Spleen (tissue), 11 donors: ENCODE results near the gene HPS5. TPM values are rescaled to one million over a fixed set of nuclear protein-coding genes. Genes with fewer than 3 reads are reported as not detected.

Source experiments
- DNase-seq: peaks from one replicate; pipeline ENCODE4 v3.0.0-alpha.2; 2020
- H3K27ac ChIP-seq, 8 donors: fragments of 200-600 bp; sonication (generic) in 7 of 8; 1 replicate in 4 of 8; 2 replicates in 4 of 8; pipeline versions ENCODE4 v1.5.0 to v1.8.0; 2016 to 2021; ENCODE audit warnings: inconsistent platforms in 4 of 8, mild to moderate bottlenecking in 4 of 8, moderate library complexity in 1 of 8
- H3K27me3 ChIP-seq, 7 donors: fragments of 200-600 bp; sonication (generic) in 6 of 7; replicated peaks in 1 of 7; 1 replicate in 4 of 7; 2 replicates in 3 of 7; pipeline versions ENCODE4 v1.5.0 to v1.8.0; 2016 to 2021; ENCODE audit warnings: inconsistent platforms in 3 of 7, mild to moderate bottlenecking in 1 of 7
- H3K36me3 ChIP-seq, 6 donors: fragments of 200-600 bp; sonication (generic) in 5 of 6; 1 replicate in 4 of 6; 2 replicates in 2 of 6; pipeline versions ENCODE4 v1.5.0 to v1.8.0; 2016 to 2021; ENCODE audit warnings: inconsistent platforms in 2 of 6
- H3K4me1 ChIP-seq, 6 donors: fragments of 200-600 bp; sonication (generic) in 5 of 6; 1 replicate in 3 of 6; 2 replicates in 3 of 6; pipeline versions ENCODE4 v1.5.0 to v1.8.0; 2016 to 2021; ENCODE audit warnings: inconsistent platforms in 3 of 6
- H3K4me3 ChIP-seq, 8 donors: fragments of 200-600 bp; sonication (generic) in 7 of 8; 1 replicate in 4 of 8; 2 replicates in 4 of 8; pipeline versions ENCODE4 v1.5.0 to v1.8.0; 2016 to 2021; ENCODE audit warnings: inconsistent platforms in 4 of 8, mild to moderate bottlenecking in 4 of 8, moderate library complexity in 2 of 8
- H3K9me3 ChIP-seq, 8 donors: fragments of 200-600 bp; sonication (generic) in 7 of 8; 1 replicate in 4 of 8; 2 replicates in 4 of 8; pipeline versions ENCODE4 v1.5.0 to v1.8.0; 2016 to 2021; ENCODE audit warnings: inconsistent platforms in 4 of 8
- CTCF ChIP-seq, 11 experiments: fragments of 200-600 bp in 7 of 11; fragments of 450-650 bp in 4 of 11; sonication (generic) in 4 of 11; IDR thresholded peaks in 8 of 11; conservative IDR thresholded peaks in 3 of 11; 1 replicate in 7 of 11; 2 replicates in 4 of 11; pipeline versions ENCODE4 v1.4.0 to v1.8.0; 2016 to 2021; ENCODE audit warnings: antibody characterized with exemption in 11 of 11, inconsistent platforms in 4 of 11, mild to moderate bottlenecking in 1 of 11
- POLR2A ChIP-seq, 3 donors: fragments of 450-650 bp; IDR thresholded peaks; one replicate each; pipeline ENCODE4 v1.5.1; 2017; ENCODE audit warnings: antibody characterized with exemption in 3 of 3, mild to moderate bottlenecking in 1 of 3
- POLR2AphosphoS5 ChIP-seq, 3 donors: sonication (generic); formaldehyde crosslinking; IDR thresholded peaks; one replicate each; pipeline ENCODE4 v1.5.1; 2017; ENCODE audit warnings: antibody characterized with exemption in 3 of 3
- WGBS, 5 donors: extraction: QIAGEN DNeasy Blood & Tissue Kit in 3 of 5; methylation state at CpG; one replicate each; pipeline versions ENCODE4 v1.1.5 to v1.1.7; 2013 to 2018; 5-methylcytosine and 5-hydroxymethylcytosine counted together
- intact Hi-C: fragments of 100-400 bp; cut with DNase I; formaldehyde crosslinking; loops from one replicate; pipeline ENCODE4 v1.15.0; 2023; ENCODE audit warnings: low total_unique reads
- polyA plus RNA-seq, 3 donors: library from polyadenylated mRNA; stranded (reverse); fragments of 200-250 nt; gene quantifications; one replicate each; pipeline ENCODE4 v1.2.1, GENCODE V29; 2013
- total RNA-seq, 7 donors: library from RNA; depleted of rRNA in 3 of 7; stranded (reverse); fragments of >200 nt in 3 of 7; fragmentation: NEBNext Ultra II Directional in 4 of 7; extraction: Animal tissue kit (Norgen Biotek cat#: 25700) in 4 of 7; gene quantifications; one replicate each; pipeline versions ENCODE4 v1.1.0 to v1.2.1, GENCODE V29; 2016 to 2021
- donor health status: healthy with polysubstance abuse.
- donor health status: DM: no; HTN: no; CAD: no; lungs with moderate emphysema.
- donor health status: DM: no; HTN: no; CAD: no.
- donor health status: Bipolar disorder and iron deficiency.
- donor health status: healthy.
- donor health status: DM: no; HTN: no; CAD: no.
- donor health status: DM: yes; HTN: yes; CAD: no.

The HPS5 gene
- total and polyA plus RNA-seq, 10 donors: 10.3 to 35.7 (median 27.7) TPM

GRCh38 chr11:18364495-18365073 is 42.6 kb upstream of the HPS5 start:
- intact Hi-C loops: no loop called here
- Histone ChIP-seq H3K4me1 (peaks cover 0 to 15% (median 0%) of the 10 kb centered on the region in 6 donors), H3K27me3 (no peaks in the 10 kb centered on the region), H3K4me3 (no peak overlapping the region), H3K9me3 (no peaks in the 10 kb centered on the region), H3K36me3 (peaks cover 0 to 99% (median 80%) of the 10 kb centered on the region in 6 donors), H3K27ac (no peak overlapping the region)
- WGBS, 5 donors: 88 to 97% (median 93%) methylated on average over 4 of the region's 4 CpGs
- TF ChIP-seq POLR2AphosphoS5 (IDR thresholded peaks at IDR 0.05): no peak
- TF ChIP-seq CTCF (IDR thresholded peaks at IDR 0.05 in 8 of 11, conservative IDR thresholded peaks at IDR 0.05 in 3 of 11): no peak
- TF ChIP-seq POLR2A (IDR thresholded peaks at IDR 0.05): no peak
- no peak for DNase-seq

DNA sequence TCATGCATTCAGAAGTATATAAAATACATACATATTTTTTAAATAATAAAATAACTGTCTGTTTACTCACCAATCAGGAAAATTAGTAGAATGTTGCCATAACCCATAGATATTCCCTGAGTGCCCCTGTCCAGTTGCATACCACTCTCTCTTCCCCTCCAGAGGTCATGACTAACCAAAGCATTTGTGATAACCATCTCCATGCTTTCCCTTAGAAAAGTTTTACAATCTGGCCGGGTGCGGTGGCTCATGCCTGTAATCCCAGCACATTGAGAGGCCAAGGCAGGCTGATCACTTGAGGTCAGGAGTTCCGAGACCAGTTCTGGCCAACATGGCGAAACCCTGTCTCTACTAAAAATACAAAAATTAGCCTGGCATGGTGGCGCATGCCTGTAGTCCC is 39.2 kb upstream of the HPS5 start:
- Histone ChIP-seq H3K36me3 (peaks cover 0 to 100% (median 94%) of the 10 kb centered on the region in 6 donors), H3K27me3 (no peaks in the 10 kb centered on the region), H3K4me1 (peaks cover 0 to 8% (median 0%) of the 10 kb centered on the region in 6 donors), H3K27ac (no peak overlapping the region), H3K9me3 (no peaks in the 10 kb centered on the region), H3K4me3 (no peak overlapping the region)
- DNase-seq: no peak
- TF ChIP-seq POLR2A (IDR thresholded peaks at IDR 0.05): no peak
- no peak for TF ChIP-seq POLR2AphosphoS5 (IDR thresholded peaks at IDR 0.05)
- WGBS, 5 donors: 88 to 97% (median 96%) methylated on average over 5 of the region's 5 CpGs
- intact Hi-C loops: no loop called here

DNA sequence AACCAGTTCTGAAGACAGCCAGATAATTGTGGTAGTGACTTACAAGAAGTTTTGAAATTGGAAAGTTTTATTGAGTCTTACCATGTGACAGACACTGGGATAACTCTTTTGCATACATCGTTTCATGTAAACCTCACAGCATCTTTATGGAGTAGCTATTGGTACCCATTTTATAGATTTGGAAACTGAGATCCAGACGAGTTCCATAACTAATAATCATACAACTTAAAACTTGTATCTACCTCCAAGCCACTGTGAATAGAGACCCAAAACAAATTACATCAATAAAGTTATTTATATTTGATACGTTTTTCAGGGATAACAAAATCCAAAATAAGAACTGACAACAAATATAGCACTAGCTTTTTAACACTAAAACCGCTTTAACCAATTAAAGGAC is 36.7 kb upstream of the HPS5 start:
- DNase-seq: no peak
- H3K9me3 ChIP-seq: no peaks in the 10 kb centered on the region
- H3K27me3 ChIP-seq: no peaks in the 10 kb centered on the region
- H3K36me3 ChIP-seq: peaks cover 0 to 100% (median 82%) of the 10 kb centered on the region in 6 donors
- WGBS, 5 donors: 91 to 96% (median 93%) methylated on average over 4 of the region's 4 CpGs
- no peak overlapping the region for H3K4me3 ChIP-seq
- intact Hi-C loops: no loop called here
- no peak overlapping the region for H3K27ac ChIP-seq
- no peaks in the 10 kb centered on the region for H3K4me1 ChIP-seq
- TF ChIP-seq CTCF (IDR thresholded peaks at IDR 0.05 in 8 of 11, conservative IDR thresholded peaks at IDR 0.05 in 3 of 11): no peak
- TF ChIP-seq POLR2A (IDR thresholded peaks at IDR 0.05): no peak
- no peak for TF ChIP-seq POLR2AphosphoS5 (IDR thresholded peaks at IDR 0.05)

DNA sequence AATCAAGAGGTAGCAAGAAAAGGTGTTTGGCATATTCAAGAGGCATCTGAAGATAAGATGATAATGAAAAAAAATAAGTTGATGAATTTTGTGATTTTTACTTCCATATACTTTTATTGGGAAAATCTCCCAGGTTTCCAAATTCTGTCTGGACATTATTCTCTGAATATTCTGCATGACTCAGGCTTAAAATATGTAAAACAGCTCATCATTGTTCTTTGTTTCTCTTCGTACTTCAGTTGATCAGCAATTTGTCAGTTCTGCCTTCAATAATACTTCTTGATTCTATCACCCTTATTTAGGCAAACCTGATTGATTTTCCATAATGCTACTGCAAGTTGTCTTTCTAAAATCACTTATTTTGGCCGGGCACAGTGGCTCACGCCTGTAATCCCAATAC is 30.6 kb upstream of the HPS5 start:
- Histone ChIP-seq H3K9me3 (no peaks in the 10 kb centered on the region), H3K4me1 (no peaks in the 10 kb centered on the region), H3K36me3 (peaks cover 5 to 98% (median 66%) of the 10 kb centered on the region in 6 donors), H3K27ac (no peak overlapping the region), H3K4me3 (no peak overlapping the region), H3K27me3 (no peaks in the 10 kb centered on the region)
- 90 to 97% (median 94%) methylated on average over 3 of the region's 3 CpGs for WGBS, 5 donors
- no peak for TF ChIP-seq POLR2A (IDR thresholded peaks at IDR 0.05)
- no peak for TF ChIP-seq POLR2AphosphoS5 (IDR thresholded peaks at IDR 0.05)
- no peak for TF ChIP-seq CTCF (IDR thresholded peaks at IDR 0.05 in 8 of 11, conservative IDR thresholded peaks at IDR 0.05 in 3 of 11)
- intact Hi-C loops: no loop called here
- DNase-seq: no peak
